ENCODE measurements around the gene CILP.

- TF ChIP-seq, protein P1, sequence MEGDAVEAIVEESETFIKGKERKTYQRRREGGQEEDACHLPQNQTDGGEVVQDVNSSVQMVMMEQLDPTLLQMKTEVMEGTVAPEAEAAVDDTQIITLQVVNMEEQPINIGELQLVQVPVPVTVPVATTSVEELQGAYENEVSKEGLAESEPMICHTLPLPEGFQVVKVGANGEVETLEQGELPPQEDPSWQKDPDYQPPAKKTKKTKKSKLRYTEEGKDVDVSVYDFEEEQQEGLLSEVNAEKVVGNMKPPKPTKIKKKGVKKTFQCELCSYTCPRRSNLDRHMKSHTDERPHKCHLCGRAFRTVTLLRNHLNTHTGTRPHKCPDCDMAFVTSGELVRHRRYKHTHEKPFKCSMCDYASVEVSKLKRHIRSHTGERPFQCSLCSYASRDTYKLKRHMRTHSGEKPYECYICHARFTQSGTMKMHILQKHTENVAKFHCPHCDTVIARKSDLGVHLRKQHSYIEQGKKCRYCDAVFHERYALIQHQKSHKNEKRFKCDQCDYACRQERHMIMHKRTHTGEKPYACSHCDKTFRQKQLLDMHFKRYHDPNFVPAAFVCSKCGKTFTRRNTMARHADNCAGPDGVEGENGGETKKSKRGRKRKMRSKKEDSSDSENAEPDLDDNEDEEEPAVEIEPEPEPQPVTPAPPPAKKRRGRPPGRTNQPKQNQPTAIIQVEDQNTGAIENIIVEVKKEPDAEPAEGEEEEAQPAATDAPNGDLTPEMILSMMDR (IDR thresholded peaks at IDR 0.05), result no peak
- no peak for TF ChIP-seq EP300 (IDR thresholded peaks at IDR 0.05)
- no peak for TF ChIP-seq POLR2A (IDR thresholded peaks at IDR 0.05)
Observed at GRCh38 chr15:65177901-65178300, 33.4 kb downstream of the CILP start.

Data from tibial nerve (tissue), 4 donors.